H1 (cell line): ENCODE measurements around the gene BSDC1. TPM values are rescaled to one million over a fixed set of nuclear protein-coding genes. Genes with fewer than 3 reads are reported as not detected.

Experiments used
- ATF2 ChIP-seq: IDR thresholded peaks from 2 replicates; pipeline ENCODE4 v1.6.1; 2012; ENCODE audit warnings: low read length, inconsistent platforms
- polyA plus RNA-seq, 7 experiments: library from polyadenylated mRNA; depleted of rRNA in 3 of 7; stranded (reverse) in 5 of 7; unstranded in 2 of 7; fragments of >200 nt in 5 of 7; fragments of 200-250 nt in 2 of 7; gene quantifications; 1 replicate in 5 of 7; 2 replicates in 1 of 7; 4 replicates in 1 of 7; pipeline versions ENCODE4 v1.2.1 to v1.2.3, GENCODE V29; 2011 to 2013; ENCODE audit warnings: missing spikeins in 2 of 7, mixed read lengths in 2 of 7
- total RNA-seq: library from RNA; stranded (reverse); fragmentation: NEBNext Ultra II Directional; extraction: Animal tissue kit (Norgen Biotek cat#: 25700); gene quantifications from 2 replicates; pipeline ENCODE4 v1.2.1, GENCODE V29; 2021

The BSDC1 gene
- total and polyA plus RNA-seq, 2 of the 8 experiments (the other 6 are each of a cell fraction or from before 2014, with no cell fraction given), result 24.8 to 40.7 TPM

DNA sequence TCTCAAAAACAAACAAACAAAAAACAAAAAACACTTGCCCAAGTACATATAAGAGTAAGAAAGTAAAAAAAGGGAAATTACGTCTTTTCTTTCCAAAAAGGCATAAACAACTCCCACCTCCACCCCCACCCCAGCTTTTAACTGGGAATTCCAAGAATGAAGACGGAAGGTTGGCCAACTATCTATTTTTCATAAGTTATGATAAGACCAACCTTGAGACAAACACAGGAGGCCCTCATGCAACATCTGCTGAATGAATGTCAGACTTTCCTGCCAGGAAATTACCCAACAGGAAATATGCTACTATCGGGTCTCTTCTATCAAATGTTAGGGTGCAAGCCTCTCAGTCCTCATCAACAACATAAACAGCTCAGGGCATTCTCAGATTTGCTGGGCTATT is 1.9 kb downstream of the BSDC1 start (continued):
- TF ChIP-seq ATF2, result no peak
